ENCODE data around the gene PSTPIP2. TPM values are rescaled to one million over a fixed set of nuclear protein-coding genes. Genes with fewer than 3 reads are reported as not detected.

Gene PSTPIP2
- polyA plus RNA-seq, 1 experiment: 5.9 TPM

DNA sequence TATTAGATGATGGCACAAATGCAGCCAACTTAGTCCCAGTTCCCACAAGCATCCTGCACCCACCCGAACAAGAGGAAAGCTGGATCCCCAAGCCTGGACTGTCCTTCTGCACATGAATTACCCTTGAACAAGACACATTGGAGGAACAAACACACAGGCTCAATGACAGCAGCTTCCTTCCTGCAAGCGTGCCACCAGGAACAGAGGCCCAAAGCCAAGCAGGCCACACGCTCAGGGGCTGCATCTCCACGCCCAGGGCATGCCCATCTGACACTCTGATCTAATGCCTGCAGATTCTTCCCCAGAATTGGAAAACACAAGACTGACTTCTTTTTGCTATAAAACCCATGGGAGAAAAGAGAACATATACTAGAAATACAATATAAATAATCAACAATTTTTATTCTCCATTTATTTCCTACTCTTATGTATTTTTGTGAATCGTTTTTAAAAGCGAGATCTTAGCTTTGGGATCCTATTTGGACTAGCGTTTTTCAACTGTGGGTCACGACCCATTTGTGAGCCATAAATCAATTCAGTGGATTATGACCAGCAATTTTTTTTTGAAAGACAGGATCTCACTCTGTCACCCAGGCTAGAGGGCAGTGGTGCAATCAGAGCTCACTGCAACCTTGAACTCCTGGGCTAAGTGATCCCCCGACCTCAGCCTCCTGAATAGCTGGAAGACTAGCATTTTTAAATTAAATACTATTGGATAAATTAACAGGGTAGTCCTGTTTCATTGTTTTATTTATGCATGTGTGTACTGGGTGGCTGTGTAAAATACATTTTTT, 34.4 kb downstream of the PSTPIP2 start:
- TF ChIP-seq, protein P1, sequence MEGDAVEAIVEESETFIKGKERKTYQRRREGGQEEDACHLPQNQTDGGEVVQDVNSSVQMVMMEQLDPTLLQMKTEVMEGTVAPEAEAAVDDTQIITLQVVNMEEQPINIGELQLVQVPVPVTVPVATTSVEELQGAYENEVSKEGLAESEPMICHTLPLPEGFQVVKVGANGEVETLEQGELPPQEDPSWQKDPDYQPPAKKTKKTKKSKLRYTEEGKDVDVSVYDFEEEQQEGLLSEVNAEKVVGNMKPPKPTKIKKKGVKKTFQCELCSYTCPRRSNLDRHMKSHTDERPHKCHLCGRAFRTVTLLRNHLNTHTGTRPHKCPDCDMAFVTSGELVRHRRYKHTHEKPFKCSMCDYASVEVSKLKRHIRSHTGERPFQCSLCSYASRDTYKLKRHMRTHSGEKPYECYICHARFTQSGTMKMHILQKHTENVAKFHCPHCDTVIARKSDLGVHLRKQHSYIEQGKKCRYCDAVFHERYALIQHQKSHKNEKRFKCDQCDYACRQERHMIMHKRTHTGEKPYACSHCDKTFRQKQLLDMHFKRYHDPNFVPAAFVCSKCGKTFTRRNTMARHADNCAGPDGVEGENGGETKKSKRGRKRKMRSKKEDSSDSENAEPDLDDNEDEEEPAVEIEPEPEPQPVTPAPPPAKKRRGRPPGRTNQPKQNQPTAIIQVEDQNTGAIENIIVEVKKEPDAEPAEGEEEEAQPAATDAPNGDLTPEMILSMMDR (IDR thresholded peaks at IDR 0.05; ENCODE audit: insufficient read depth, low read depth, low read length): no peak
- no peak overlapping the region for H3K4me3 ChIP-seq (ENCODE audit: low read depth, low read length)
- H3K36me3 ChIP-seq (ENCODE audit: control insufficient read depth, insufficient read depth, low read length): peaks cover 1% of the 10 kb centered on the region; the same call in 1 of the 2 replicates
- no peaks in the 10 kb centered on the region for H3K27me3 ChIP-seq (ENCODE audit: control insufficient read depth, insufficient read depth, low read length)
- ChIA-PET POLR2A (no interaction called here), CTCF (interaction anchor here (0.6 to 0.9 kb wide), 2 partner anchors 36 to 407 kb away, joined by 3 to 4 read pairs; no protein-coding TSS in a partner anchor)
- DNase-seq (ENCODE audit: low read depth): no peak

DNA sequence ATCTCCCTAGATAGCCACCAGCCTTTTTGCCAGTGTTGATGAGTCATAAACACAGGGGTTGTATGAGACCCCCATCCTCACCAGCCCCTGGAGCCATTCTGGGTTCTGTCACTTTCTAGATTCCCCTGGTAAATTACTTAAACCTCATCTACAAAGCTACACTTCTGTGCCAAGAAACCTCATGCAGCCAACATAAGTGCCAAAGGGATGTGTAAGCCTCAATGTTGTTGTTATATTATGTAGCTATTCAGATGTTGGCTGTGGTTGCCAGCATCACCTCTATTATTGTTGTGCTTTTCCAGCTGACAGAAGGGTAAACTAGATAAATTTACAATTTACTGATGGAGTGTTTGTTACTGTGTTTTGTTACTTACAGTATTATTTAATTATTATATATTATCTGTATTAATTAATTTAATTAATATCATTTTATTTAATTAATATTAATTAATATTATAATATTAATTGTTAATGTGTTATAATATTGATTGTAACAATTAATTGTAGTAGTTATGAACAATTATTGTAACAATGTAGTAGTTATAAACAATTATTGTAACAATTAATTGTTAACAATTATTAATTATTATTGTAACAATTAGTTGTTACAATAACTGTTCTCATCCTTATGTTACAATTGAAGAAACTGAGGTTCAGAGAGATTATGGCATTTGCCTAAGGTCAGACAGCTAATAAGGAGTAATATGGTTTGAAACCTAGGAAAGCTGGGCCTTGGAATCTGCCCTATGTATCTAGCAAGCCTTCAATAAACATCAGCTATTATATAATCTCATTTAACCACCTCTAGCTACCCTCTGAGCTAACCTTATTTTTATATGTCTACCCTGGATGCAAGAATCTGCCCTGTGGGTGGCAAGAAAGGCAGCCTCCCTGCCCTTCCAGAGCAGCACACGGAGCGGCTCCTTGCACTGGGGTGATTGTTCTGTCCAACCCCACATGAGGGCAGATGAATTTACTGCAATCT, 36.1 kb downstream of the PSTPIP2 start:
- Histone ChIP-seq H3K4me3 (ENCODE audit: low read depth, low read length) (no peak overlapping the region), H3K27me3 (ENCODE audit: control insufficient read depth, insufficient read depth, low read length) (no peaks in the 10 kb centered on the region), H3K36me3 (ENCODE audit: control insufficient read depth, insufficient read depth, low read length) (peaks cover 1% of the 10 kb centered on the region; the same call in 1 of the 2 replicates)
- ChIA-PET CTCF (no interaction called here), POLR2A (interaction anchor here (0.5 kb wide), 1 partner anchor 28 kb away, joined by 9 read pairs; no protein-coding TSS in a partner anchor)
- TF ChIP-seq, protein P1 (IDR thresholded peaks at IDR 0.05; ENCODE audit: insufficient read depth, low read depth, low read length): no peak
- DNase-seq (ENCODE audit: low read depth): no peak

DNA sequence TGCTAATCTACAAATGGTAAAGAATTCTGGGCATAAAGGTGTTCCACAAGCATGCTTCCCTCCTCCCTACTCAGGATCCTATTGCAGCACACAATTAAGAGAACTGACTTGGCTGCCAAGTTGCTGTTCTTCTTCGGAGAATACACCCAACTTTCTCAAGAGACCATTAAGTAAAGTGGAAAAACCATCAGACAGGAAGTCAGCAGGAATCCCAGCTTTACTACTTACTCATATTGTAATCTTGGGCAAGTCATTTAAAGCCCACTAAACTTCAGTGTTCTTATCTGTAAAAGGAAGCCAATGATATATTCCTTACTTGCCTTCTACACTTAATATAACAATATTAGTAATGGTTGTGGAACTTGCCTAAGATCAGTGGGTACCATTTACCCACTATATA, 37.8 kb downstream of the PSTPIP2 start:
- Histone ChIP-seq H3K36me3 (ENCODE audit: control insufficient read depth, insufficient read depth, low read length) (peaks cover 1% of the 10 kb centered on the region; the same call in 1 of the 2 replicates), H3K4me3 (ENCODE audit: low read depth, low read length) (no peak overlapping the region), H3K27me3 (ENCODE audit: control insufficient read depth, insufficient read depth, low read length) (no peaks in the 10 kb centered on the region)
- TF ChIP-seq, protein P1 (IDR thresholded peaks at IDR 0.05; ENCODE audit: insufficient read depth, low read depth, low read length): no peak
- DNase-seq (ENCODE audit: low read depth): no peak
- CTCF ChIA-PET: interaction anchor here (1.2 to 1.3 kb wide), 2 partner anchors 10 to 18 kb away, joined by 3 read pairs; no protein-coding TSS in a partner anchor
- POLR2A ChIA-PET: no interaction called here

DNA sequence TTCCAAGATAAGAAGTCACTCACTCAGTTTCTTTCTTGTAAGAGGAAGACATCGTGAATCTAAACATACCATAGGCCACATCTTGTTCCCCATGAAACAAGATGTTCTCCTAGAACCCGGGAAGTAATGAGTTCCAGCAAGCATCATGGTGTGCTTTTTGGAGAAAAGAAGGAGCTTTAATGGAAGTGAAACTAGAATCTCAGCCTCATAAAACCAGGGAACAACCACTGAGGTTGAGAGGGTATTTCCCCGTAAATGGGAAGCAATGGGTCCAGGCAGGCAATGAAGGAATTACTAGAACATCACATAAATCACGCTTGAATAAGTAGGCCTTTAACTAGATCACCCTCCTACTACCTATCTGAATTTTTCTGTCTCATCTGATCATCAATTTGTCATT, 40.3 kb downstream of the PSTPIP2 start:
- H3K4me3 ChIP-seq (ENCODE audit: low read depth, low read length): no peak overlapping the region
- no peak for DNase-seq (ENCODE audit: low read depth)
- H3K27me3 ChIP-seq (ENCODE audit: control insufficient read depth, insufficient read depth, low read length): no peaks in the 10 kb centered on the region
- POLR2A ChIA-PET: no interaction called here
- H3K36me3 ChIP-seq (ENCODE audit: control insufficient read depth, insufficient read depth, low read length): no peaks in the 10 kb centered on the region; the same call in 1 of the 2 replicates
- TF ChIP-seq, protein P1 (IDR thresholded peaks at IDR 0.05; ENCODE audit: insufficient read depth, low read depth, low read length): no peak
- CTCF ChIA-PET: no interaction called here

DNA sequence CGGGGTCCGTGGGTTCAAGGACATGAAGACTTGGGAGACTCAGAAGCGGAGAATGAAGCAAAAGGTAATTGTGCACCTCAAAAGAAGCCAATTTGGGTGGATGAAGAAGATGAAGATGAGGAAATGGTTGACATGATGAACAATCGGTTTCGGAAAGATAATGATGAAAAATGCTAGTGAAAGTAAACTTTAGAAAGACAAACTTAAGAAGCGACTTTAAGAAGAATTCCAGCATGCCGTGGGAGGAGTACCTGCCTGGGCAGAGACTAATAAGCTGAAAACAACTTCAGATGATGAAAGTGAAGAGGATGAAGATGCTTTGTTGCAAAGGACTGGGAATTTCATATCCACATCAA, 43.5 kb downstream of the PSTPIP2 start:
- CTCF ChIA-PET: interaction anchor here (0.6 kb wide), 1 partner anchor 13 kb away, joined by 3 read pairs; no protein-coding TSS in a partner anchor
- Histone ChIP-seq H3K27me3 (ENCODE audit: control insufficient read depth, insufficient read depth, low read length) (no peaks in the 10 kb centered on the region), H3K36me3 (ENCODE audit: control insufficient read depth, insufficient read depth, low read length) (no peaks in the 10 kb centered on the region; the same call in 1 of the 2 replicates), H3K4me3 (ENCODE audit: low read depth, low read length) (peak overlapping the region; percentile 50)
- TF ChIP-seq, protein P1 (IDR thresholded peaks at IDR 0.05; ENCODE audit: insufficient read depth, low read depth, low read length): no peak
- POLR2A ChIA-PET: no interaction called here
- no peak for DNase-seq (ENCODE audit: low read depth)
